Vagina (tissue), 2 donors: Measurements from ENCODE around the gene CCDC90B.

ENCODE experiments used
- CTCF ChIP-seq, 3 experiments: fragments of 450-650 bp in 2 of 3; fragments of 200-600 bp in 1 of 3; sonication (generic) in 1 of 3; IDR thresholded peaks; one replicate each; pipeline ENCODE4 v1.5.1; 2017 to 2019; ENCODE audit warnings: antibody characterized with exemption in 3 of 3, mild to moderate bottlenecking in 2 of 3, moderate library complexity in 2 of 3
- POLR2A ChIP-seq, 2 donors: fragments of 450-650 bp; IDR thresholded peaks; one replicate each; pipeline ENCODE4 v1.6.1; 2017; ENCODE audit warnings: antibody characterized with exemption in 2 of 2, mild to moderate bottlenecking in 2 of 2, moderate library complexity in 2 of 2
- POLR2AphosphoS5 ChIP-seq, 2 donors: sonication (generic); formaldehyde crosslinking; IDR thresholded peaks; one replicate each; pipeline ENCODE4 v1.9.0; 2017; ENCODE audit warnings: antibody characterized with exemption in 2 of 2, mild to moderate bottlenecking in 2 of 2, low read depth in 1 of 2; ENCODE audit not compliant: insufficient read depth in 1 of 2

GRCh38 chr11:83219095-83219494, 67.1 kb downstream of the CCDC90B start:
- TF ChIP-seq CTCF (IDR thresholded peaks at IDR 0.05) (no peak), POLR2A (IDR thresholded peaks at IDR 0.05) (no peak), POLR2AphosphoS5 (IDR thresholded peaks at IDR 0.05; ENCODE audit: insufficient read depth in 1 of 2, low read depth in 1 of 2) (no peak)
